GM23338 (cell line): Measurements from ENCODE around the gene TUBGCP2. TPM values are rescaled to one million over a fixed set of nuclear protein-coding genes. Genes with fewer than 3 reads are reported as not detected.

Source experiments
- ATAC-seq: fragments of 200-7000 bp; cut with Tn5 transposase; 3 replicates; pipeline ENCODE4 v1.9.1; 2020
- DNase-seq: peaks from one replicate; pipeline ENCODE4 v3.0.0-alpha.2; 2015; ENCODE audit warnings: low spot score
- H2AFZ ChIP-seq: fragments of 200-600 bp; sonication (generic); 2 replicates; pipeline ENCODE4 v1.8.0; 2016; ENCODE audit warnings: antibody characterized with exemption, mild to moderate bottlenecking, moderate library complexity
- H3F3A ChIP-seq: fragments of 200-600 bp; sonication (generic); replicated peaks from 2 replicates; pipeline ENCODE4 v1.8.0; 2017; ENCODE audit warnings: antibody characterized with exemption, mixed run types, low read depth
- H3K27ac ChIP-seq: fragments of 200-600 bp; sonication (generic); 2 replicates; pipeline ENCODE4 v1.6.1; 2016; ENCODE audit warnings: low read depth
- H3K27me3 ChIP-seq: fragments of 200-600 bp; sonication (generic); 2 replicates; pipeline ENCODE4 v1.8.0; 2016; ENCODE audit warnings: mild to moderate bottlenecking, mixed run types, moderate library complexity; ENCODE audit not compliant: insufficient read depth
- H3K36me3 ChIP-seq: fragments of 200-600 bp; sonication (generic); 2 replicates; pipeline ENCODE4 v1.8.0; 2016; ENCODE audit warnings: mild to moderate bottlenecking; ENCODE audit not compliant: insufficient read depth
- H3K4me1 ChIP-seq: fragments of 200-600 bp; sonication (generic); 2 replicates; pipeline ENCODE4 v1.8.0; 2016; ENCODE audit warnings: mild to moderate bottlenecking, moderate library complexity; ENCODE audit not compliant: insufficient read depth
- H3K4me2 ChIP-seq: fragments of 200-600 bp; sonication (generic); 2 replicates; pipeline ENCODE4 v1.7.1; 2017; ENCODE audit warnings: mixed run types
- H3K4me3 ChIP-seq: fragments of 200-600 bp; sonication (generic); 2 replicates; pipeline ENCODE4 v1.6.1; 2016; ENCODE audit warnings: mixed run types
- H3K79me2 ChIP-seq: fragments of 200-600 bp; sonication (generic); replicated peaks from 2 replicates; pipeline ENCODE4 v1.8.0; 2017; ENCODE audit warnings: mild to moderate bottlenecking; ENCODE audit not compliant: insufficient read depth
- H3K9me2 ChIP-seq: fragments of 200-600 bp; sonication (generic); 2 replicates; pipeline ENCODE4 v1.8.0; 2017; ENCODE audit not compliant: insufficient read depth
- H4K20me1 ChIP-seq: fragments of 200-600 bp; sonication (generic); replicated peaks from 2 replicates; pipeline ENCODE4 v1.8.0; 2017; ENCODE audit warnings: mild to moderate bottlenecking; ENCODE audit not compliant: insufficient read depth
- H3K27ac Mint-ChIP-seq: 2 replicates; pipeline ENCODE4 v1.8.0; 2020; ENCODE audit warnings: inconsistent platforms, mild to moderate bottlenecking, moderate library complexity, mixed read lengths
- H3K27me3 Mint-ChIP-seq: 3 replicates; pipeline ENCODE4 v1.8.0; 2022; ENCODE audit warnings: low read depth, mild to moderate bottlenecking, moderate library complexity, mixed read lengths, inconsistent platforms; ENCODE audit not compliant: insufficient read depth, poor library complexity
- H3K36me3 Mint-ChIP-seq: 3 replicates; pipeline ENCODE4 v1.8.0; 2021; ENCODE audit warnings: low read depth, mild to moderate bottlenecking, inconsistent platforms, moderate library complexity, mixed read lengths
- H3K4me1 Mint-ChIP-seq: 3 replicates; pipeline ENCODE4 v1.8.0; 2020; ENCODE audit warnings: mild to moderate bottlenecking, inconsistent platforms, mixed read lengths
- H3K4me3 Mint-ChIP-seq: 3 replicates; pipeline ENCODE4 v1.8.0; 2021; ENCODE audit warnings: moderate library complexity, mild to moderate bottlenecking, inconsistent platforms, mixed read lengths
- H3K9me3 Mint-ChIP-seq: 3 replicates; pipeline ENCODE4 v1.8.0; 2020; ENCODE audit warnings: moderate library complexity, mild to moderate bottlenecking, inconsistent platforms, mixed read lengths
- CTCF ChIP-seq, 2 experiments: fragments of 200-600 bp in 1 of 2; sonication (generic) in 1 of 2; conservative IDR thresholded peaks; 2 replicates each; pipeline versions ENCODE4 v1.5.1 to v1.6.1; 2016 to 2017; ENCODE audit warnings: antibody characterized with exemption in 2 of 2, low read depth in 2 of 2, mild to moderate bottlenecking in 2 of 2, moderate library complexity in 1 of 2
- ETS1 ChIP-seq: IDR thresholded peaks from 2 replicates; pipeline ENCODE4 v1.6.1; 2016; ENCODE audit warnings: antibody characterized with exemption
- EZH2 ChIP-seq: fragments of 200-600 bp; sonication (generic); IDR thresholded peaks from one replicate; pipeline ENCODE4 v1.8.0; 2017; ENCODE audit warnings: antibody characterized with exemption, mild to moderate bottlenecking, low read depth; ENCODE audit not compliant: unreplicated experiment
- EZH2phosphoT487 ChIP-seq: fragments of 200-600 bp; sonication (generic); IDR thresholded peaks from one replicate; pipeline ENCODE4 v1.8.1; 2018; ENCODE audit warnings: antibody characterized with exemption; ENCODE audit not compliant: unreplicated experiment
- NANOG ChIP-seq: IDR thresholded peaks from 2 replicates; pipeline ENCODE4 v1.6.1; 2016; ENCODE audit warnings: antibody characterized with exemption, borderline replicate concordance
- POLR2AphosphoS5 ChIP-seq: IDR thresholded peaks from 2 replicates; pipeline ENCODE4 v1.6.1; 2016; ENCODE audit warnings: antibody characterized with exemption, low read depth
- REST ChIP-seq: IDR thresholded peaks from one replicate; pipeline ENCODE4 v1.6.1; 2018; ENCODE audit warnings: antibody characterized with exemption; ENCODE audit not compliant: unreplicated experiment
- STAT1 ChIP-seq: IDR thresholded peaks from one replicate; pipeline ENCODE4 v1.6.1; 2016; ENCODE audit warnings: antibody characterized with exemption; ENCODE audit not compliant: unreplicated experiment
- ZNF114 ChIP-seq: fragments of 250-450 bp; sonication (Bioruptor Pico); IDR thresholded peaks from 2 replicates; pipeline ENCODE4 v1.5.0; 2020; ENCODE audit warnings: mild to moderate bottlenecking, moderate library complexity
- ZNF331 ChIP-seq: fragments of 250-450 bp; sonication (Bioruptor Pico); IDR thresholded peaks from 2 replicates; pipeline ENCODE4 v1.5.0; 2020; ENCODE audit warnings: low read depth, mild to moderate bottlenecking, moderate library complexity
- polyA plus RNA-seq: library from polyadenylated mRNA; unstranded; fragments of >200 nt; fragmentation: Nextera tagmentation; extraction: Ambion mirVana; gene quantifications from 2 replicates; pipeline ENCODE4 v1.2.1, GENCODE V29; 2016
- total RNA-seq: library from RNA; depleted of rRNA; stranded (reverse); fragments of >200 nt; shearing (Covaris generic); gene quantifications from 2 replicates; pipeline ENCODE4 v1.2.3, GENCODE V29; 2014

The TUBGCP2 gene
- total and polyA plus RNA-seq, 2 experiments from 2014 or later = 59.6 to 67.7 TPM

- TF ChIP-seq NANOG (no peak), CTCF (conservative IDR thresholded peaks at IDR 0.05; ENCODE audit: low read depth in 2 of 2) (no peak), EZH2 (no peak), ETS1 (no peak), STAT1 (no peak), EZH2phosphoT487 (no peak), ZNF331 (no peak), ZNF114 (CRISPR knock-in tag) (no peak)
These were observed 30.6 kb downstream of the TUBGCP2 start (continued) for GRCh38 chr10:133277993-133278576.

- no peaks in the 10 kb centered on the region for H3K4me1 ChIP-seq
- no peaks in the 10 kb centered on the region for H4K20me1 ChIP-seq
- H3K27ac ChIP-seq = no peak overlapping the region
- Mint-ChIP-seq H3K36me3 (peaks cover 7% of the 10 kb centered on the region), H3K27ac (no peak overlapping the region), H3K9me3 (no peaks in the 10 kb centered on the region), H3K4me3 (no peak overlapping the region), H3K4me1 (peaks cover 4% of the 10 kb centered on the region; the same call in 2 of the 3 replicates), H3K27me3 (no peaks in the 10 kb centered on the region)
- H3K4me2 ChIP-seq = peak overlapping the region; percentile 87
- ATAC-seq (peak; percentile 7), DNase-seq (no peak)
- peak overlapping the region; percentile 61 for H3K4me3 ChIP-seq
- H3F3A ChIP-seq = no peaks in the 10 kb centered on the region
- no peaks in the 10 kb centered on the region for H3K9me2 ChIP-seq
- no peaks in the 10 kb centered on the region for H3K36me3 ChIP-seq
- TF ChIP-seq POLR2AphosphoS5 (0 out of 2 replicates have a peak, but pooled peaks have one; percentile 18), ZNF114 (CRISPR knock-in tag) (no peak), REST (no peak)
- no peak overlapping the region for H2AFZ ChIP-seq
- no peaks in the 10 kb centered on the region for H3K27me3 ChIP-seq
- H3K79me2 ChIP-seq = no peaks in the 10 kb centered on the region
These were observed 31.2 kb downstream of the TUBGCP2 start for GRCh38 chr10:133277277-133277992.
